Skin of body (tissue), 2 donors: ENCODE data around the gene KHK. TPM values are rescaled to one million over a fixed set of nuclear protein-coding genes. Genes with fewer than 3 reads are reported as not detected.
A peak's percentile ranks its signal among the peaks of the same experiment; 100 is the strongest.
"Not testable (repeated sequence)": the region's sequence is repeated elsewhere in the genome, so short reads cannot be mapped to it uniquely, and the experiment has no call there.

Source experiments
- DNase-seq: peaks from one replicate; lab custom pipeline; 2025; lab: John Stamatoyannopoulos, UW
- total RNA-seq: library from RNA; depleted of rRNA; stranded (reverse); fragments of >200 nt; gene quantifications from one replicate; pipeline ENCODE4 v1.2.3, GENCODE V29; 2014

The KHK gene
- total RNA-seq, 1 donor from 2014 or later = 1.7 TPM

DNA sequence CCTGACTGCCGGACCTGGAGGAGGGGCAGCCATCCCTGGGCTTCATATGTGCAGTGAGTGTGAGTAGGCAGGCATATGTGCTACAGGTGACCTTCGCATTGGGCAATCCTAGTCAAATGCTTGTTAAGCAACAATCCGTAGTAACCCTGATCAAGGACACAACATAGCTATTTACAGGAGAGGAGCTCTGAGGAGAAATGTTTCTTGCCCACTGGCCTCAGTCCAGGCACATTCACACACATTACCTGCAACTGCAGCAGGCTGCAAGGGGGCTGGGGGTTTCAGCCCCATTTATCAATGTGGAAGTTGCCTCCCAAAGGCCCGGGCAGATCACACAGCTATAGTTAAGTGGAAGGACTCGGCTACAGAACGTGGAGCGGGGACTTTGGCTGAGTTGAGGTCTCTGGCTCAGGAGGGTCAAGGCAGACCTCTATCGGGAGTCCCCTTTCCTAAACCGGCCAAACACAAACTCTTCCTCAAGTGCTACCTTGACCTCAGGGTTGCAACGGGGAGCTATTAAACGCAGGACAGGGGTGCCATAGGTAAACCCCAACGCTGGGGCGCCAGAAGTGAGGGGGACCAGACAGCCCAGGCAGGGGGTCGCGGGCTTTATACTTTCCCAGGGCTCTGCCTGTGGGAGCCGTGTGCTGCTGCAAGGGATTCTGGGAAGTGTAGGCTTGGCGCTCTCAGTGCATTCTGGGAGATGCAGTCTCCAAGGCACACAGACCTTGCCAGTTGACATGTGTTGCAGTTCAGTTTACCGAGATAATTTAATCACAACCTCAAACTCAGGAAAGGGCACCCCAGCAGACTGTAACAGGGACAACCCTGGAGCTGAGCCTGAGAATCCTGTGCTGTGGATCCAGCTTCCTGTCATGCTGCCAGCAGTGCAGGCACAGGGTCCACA, 9.4 kb downstream of the KHK start:
- peak; percentile 49 for DNase-seq

DNA sequence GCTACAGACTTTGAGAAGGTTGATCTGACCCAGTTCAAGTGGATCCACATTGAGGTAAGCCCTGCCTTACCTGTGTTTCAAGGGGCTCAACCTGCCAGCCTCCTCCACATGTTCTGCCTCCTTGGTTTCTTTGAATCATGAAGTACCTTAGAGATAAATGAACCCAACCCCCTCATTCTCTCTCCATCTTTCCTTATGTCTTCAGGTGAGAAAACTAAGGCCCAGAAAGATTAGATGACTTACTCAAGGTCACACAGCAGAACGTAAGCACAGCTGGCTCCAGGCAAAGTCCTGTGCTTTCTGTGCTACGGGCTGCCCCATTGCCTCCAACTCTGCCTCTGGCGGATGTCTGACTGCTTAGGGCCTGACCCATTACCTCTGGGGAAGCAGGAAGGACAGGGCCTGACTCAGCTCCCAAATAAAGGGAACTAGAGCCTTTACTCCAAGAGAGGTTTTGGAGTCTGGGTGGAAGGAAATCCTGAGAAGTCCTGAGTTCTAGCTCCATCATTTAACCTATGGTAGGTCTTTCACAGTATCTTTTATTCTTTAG, 10.3 kb downstream of the KHK start:
- no peak for DNase-seq

DNA sequence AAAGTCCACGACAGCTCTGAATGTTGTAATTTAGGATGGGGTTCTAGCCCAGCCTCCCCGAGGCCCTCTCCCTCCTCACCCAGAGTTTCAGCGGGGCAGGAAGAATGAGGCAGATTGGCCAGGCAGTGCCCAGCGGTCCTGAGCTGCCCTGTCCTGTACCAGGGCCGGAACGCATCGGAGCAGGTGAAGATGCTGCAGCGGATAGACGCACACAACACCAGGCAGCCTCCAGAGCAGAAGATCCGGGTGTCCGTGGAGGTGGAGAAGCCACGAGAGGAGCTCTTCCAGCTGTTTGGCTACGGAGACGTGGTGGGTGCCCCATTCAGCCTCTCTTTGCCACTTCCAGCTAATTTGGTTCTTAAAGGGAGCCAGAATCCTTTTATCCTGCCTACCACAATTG, 10.8 kb downstream of the KHK start:
- DNase-seq = no peak

DNA sequence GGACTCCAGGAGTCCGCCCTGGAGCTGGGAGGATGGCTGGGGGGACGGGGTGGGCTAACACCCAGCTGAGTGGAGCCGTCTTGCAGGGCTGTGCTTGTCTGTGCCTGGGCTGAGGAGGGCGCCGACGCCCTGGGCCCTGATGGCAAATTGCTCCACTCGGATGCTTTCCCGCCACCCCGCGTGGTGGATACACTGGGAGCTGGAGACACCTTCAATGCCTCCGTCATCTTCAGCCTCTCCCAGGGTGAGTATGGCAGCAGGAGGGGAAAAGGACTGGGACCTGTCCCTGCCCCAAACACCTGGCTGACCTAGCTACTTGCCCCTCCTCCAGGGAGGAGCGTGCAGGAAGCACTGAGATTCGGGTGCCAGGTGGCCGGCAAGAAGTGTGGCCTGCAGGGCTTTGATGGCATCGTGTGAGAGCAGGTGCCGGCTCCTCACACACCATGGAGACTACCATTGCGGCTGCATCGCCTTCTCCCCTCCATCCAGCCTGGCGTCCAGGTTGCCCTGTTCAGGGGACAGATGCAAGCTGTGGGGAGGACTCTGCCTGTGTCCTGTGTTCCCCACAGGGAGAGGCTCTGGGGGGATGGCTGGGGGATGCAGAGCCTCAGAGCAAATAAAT, 12.9 kb downstream of the KHK start:
- no peak for DNase-seq

DNA sequence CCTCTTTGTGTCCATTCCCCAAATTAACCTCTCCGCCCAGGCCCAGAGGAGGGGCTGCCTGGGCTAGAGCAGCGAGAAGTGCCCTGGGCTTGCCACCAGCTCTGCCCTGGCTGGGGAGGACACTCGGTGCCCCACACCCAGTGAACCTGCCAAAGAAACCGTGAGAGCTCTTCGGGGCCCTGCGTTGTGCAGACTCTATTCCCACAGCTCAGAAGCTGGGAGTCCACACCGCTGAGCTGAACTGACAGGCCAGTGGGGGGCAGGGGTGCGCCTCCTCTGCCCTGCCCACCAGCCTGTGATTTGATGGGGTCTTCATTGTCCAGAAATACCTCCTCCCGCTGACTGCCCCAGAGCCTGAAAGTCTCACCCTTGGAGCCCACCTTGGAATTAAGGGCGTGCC, 13.5 kb downstream of the KHK start:
- no peak for DNase-seq

DNA sequence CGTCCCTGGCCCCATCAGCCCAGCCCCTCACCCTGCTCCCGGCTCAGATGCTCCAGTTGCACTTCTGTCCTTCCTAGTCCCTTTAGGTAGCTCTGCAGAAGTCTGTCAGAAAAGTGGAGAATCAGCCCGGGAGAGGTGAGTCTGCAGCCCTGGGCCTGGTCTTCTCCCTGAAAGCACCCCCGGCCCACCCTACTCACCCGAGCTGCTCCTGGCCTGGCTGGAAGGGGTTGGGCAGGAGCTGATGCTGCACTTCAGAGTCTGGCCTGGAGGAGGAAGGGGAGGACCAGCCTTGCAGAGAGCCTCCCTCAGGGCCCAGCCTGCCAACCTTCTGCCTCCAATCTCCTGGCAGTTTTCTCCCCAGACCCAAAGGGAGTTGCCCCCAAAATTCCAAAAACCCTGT, 15.8 kb downstream of the KHK start:
- no peak for DNase-seq

DNA sequence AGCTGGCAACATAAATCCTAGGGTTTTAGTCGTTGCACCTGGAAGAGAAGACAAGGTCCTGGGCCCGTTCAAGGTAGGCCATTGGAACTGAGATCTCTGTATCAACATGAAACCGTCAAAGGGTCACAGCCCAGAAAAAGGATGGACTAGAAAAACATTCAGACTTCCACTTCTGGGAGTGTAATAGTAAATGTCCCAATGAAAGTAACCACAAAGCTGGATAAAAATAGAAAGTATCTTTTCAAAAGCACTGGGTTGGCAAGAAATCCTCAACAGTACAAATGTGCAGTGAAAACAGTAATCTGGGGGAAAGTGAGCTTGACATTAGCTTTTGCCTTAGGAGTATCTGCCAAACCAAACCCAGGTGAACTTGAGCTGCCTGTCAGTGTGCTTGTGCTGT, 19.4 kb downstream of the KHK start:
- no peak for DNase-seq

DNA sequence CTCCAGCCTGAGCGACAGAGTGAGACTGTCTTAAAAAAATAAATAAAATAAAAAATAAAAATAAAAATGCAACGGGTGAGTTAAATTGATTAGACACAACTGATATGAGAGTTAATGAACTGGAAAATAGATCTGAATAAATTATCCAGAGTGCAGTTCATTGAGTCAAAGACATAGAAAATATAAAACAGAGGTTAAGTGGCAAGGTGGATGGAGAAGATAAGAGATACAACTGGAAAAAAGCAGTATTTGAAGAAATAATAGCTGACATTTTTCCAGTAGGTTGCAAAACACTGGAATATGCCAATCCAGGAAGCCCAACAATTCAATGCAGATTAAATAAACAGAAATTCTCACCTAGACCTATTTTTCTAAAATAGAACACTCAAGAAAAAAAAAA, 21.6 kb downstream of the KHK start:
- DNase-seq = no peak

DNA sequence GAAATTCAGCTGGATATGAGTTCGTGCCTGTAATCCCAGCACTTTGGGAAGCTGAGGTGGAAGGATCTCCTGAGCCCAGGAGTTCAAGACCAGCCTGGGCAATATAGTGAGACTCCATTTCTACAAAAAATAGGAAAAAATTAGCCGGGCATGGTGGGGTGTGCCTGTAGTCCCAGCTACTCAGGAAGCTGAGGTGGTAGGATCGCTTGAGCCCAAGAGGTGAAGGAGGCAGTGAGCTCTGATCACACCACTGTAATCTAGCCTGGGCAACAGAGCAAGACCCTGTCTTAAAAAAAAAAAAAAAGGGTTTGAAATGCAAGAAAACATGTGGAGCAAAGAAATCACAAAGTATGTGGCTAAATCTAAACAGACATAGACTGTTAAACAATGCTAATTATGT, 22.5 kb downstream of the KHK start:
- no peak for DNase-seq

DNA sequence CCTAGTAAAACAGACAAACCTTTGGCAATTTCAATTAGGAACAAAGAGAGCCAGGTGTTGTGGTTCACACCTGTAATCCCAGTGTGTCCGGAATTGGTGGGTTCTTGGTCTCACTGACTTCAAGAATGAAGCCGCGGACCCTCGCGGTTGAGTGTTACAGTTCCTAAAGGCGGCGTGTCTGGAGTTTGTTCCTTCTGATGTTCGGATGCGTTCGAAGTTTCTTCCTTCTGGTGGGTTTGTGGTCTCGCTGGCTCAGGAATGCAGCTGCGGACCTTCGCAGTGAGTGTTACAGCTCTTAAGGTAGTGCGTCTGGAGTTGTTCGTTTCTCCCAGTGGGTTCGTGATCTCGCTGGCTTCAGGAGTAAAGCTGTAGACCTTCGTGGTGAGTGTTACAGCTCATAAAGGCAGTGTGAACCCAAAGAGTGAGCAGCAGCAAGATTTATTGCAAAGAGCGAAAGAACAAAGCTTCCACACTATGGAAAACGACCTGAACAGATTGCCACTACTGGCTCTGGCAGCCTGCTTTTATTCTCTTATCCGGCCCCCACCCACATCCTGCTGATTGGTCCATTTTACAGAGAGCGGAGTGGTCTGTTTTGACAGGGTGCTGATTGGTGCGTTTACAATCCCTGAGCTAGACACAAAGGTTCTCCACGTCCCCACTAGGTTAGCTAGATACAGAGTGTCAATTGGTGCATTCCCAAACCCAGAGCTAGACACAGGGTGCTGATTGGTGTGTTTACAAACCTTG, 24.2 kb downstream of the KHK start:
- not testable (repeated sequence) for DNase-seq

DNA sequence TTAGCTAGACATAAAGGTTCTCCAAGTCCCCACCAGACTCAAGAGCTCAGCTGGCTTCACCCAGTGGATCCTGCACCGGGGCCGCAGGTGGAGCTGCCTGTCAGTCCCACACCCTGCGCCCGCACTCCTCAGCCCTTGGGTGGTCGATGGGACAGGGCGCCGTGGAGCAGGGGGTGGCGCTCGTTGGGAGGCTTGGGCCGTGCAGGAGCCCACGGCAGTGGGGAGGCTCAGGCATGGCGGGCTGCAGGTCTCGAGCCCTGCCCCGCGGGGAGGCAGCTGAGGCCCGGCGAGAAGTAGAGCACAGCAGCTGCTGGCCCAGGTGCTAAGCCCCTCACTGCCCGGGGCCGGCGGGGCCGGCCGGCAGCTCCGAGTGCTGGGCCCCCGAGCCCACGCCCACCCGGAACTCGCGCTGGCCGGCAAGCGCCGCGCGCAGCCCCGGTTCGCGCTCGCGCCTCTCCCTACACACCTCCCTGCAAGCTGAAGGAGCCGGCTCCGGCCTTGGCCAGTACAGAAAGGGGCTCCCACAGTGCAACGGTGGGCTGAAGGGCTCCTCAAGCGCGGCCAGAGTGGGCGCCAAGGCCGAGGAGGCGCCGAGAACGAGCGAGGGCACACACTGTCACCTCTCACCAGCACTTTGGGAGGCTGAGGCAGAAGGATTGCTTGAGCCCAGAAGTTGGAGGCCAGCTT, 25.0 kb downstream of the KHK start:
- not testable (repeated sequence) for DNase-seq

DNA sequence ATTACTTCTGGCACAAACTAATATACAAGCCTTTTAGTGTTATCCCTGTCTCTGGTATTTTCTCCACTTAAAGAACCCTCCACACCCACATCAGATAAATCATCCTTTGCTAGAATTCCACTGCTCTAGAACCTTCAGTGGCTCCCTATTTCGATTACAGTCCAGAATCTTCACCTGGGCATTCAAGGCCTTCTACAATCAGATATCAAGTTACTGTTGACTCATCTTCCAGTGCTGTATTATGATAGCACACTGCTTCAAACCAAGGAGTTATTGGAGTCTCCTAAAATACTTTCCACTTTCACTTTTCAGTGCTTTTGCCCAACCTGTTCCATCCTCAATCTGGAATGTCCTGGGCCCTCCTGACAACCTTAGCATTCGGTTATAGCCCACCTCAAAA, 28.9 kb downstream of the KHK start:
- DNase-seq = no peak

DNA sequence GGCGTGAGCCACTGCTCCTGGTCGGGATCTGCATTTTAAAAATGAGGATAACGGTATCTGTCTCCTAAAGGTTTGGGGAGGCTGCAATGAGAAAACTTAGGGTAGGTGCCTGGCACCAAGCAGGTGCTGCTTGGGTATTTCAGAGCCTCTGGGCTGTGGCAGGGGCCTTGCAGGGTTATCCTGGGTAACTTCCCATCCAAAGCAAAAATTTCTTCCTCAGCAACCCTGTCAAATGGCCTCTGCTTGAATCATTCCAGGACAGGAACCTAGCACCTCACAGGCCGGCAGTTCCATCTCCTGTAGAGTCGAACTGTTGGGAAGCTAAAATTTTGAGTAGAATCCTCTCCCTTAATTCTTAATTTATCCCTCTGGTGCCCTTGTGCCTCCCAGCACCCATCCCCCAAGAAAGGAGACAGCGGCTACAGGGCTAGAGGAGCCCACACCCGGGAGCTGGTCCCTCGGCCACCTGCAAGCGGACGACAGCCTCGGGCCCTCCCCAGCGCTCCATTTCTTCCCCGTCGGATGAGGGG, 31.5 kb downstream of the KHK start:
- DNase-seq = no peak

DNA sequence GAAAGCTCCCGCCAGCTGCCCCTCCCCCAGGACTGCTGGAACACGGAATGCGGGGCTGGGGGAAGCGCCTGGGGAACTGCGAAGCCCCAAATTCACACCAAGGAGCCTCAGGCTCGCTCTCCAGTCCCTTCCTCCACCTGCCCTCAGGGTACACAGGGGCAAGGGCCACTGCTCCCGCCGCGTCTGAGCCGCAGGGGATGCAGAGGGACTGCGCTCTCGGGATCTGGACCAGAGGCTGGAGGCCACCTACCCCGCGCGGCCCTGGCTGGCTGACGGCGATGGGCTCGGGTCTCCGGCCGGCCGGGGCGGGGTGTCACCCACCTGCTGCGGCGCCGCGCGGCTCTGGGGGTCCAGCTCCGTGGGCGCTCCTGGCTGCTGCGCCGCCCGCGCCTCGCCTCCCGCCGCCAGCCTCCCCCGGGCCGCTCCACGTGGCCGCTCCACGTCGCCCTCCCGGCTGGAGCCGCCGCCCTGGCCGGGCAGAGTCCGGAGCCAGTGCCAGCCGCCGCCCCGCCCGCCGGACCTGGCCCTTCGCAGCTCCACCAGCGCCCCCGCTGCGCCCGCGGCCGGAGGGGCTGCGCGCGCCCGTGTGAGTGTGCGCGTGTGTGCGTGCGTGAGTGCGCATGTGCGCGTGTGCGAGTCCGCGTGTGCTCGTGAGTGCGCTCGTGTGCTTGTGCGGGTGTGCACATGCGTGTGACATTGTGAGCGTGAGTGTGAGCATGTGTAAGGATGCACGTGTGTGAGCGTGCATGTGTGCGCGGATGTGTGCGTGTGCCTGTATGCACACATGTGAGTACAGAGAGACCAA, 32.2 kb downstream of the KHK start, which contains the start of gene CGREF1:
Gene CGREF1 (minus strand): TSS at position 604 of the 805 bp plus-strand sequence. CDS start 14,762 bp downstream, outside the sequence.
- peak; percentile 50 for DNase-seq

DNA sequence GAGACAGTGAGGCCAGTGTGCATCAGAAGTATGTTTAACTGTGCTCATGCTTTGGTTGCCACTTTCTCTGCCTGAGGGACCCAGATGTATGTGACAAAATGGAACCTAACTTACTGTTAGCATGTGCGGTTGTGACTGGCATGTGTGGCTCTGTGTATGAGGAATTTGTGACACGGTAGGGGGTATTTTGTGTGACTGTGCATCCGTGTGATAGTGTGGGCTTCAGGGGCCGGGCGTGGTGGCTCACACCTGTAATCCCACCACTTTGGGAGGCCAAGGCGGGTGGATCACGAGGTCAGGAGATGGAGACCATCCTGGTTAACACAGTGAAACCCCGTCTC, 32.7 kb downstream of the KHK start:
- not testable (repeated sequence) for DNase-seq

DNA sequence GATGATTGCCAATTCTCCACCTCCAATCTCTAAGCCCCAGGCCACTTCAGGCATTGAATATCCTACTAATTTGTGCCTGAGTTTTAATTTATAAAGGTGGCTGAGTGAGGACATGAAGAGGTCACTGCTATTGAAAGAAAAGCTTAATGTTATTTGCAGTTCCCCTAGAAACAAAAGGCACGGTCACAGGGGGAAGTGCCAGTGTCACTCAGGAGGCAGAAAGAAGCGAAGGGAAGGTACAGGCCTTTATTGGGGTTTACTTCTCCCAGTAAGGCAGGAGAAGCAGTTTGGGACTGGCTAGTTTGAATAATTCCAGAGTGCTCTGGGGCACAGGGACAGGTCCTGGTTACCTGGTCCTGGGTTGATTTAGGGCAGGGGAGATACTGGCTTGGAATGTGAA, 35.3 kb downstream of the KHK start:
- no peak for DNase-seq

DNA sequence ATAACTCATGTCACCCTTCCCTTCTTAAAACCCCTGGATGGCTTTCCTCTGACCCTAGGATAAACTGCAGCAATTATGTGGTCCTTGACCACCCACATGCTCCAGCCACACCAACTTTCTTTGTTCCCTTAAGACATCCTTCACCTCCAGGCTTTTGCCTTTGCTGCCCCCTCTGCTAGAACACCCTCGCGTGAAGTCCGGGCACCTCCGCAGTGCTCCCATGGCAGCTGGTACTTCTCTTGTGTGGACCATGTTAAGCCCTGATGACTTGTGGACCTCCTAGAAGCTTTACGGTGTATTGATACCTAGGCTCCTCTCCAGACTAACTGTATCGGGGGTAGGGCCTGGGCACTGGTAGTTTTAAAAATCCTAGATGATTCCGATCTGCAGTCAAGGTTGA, 36.2 kb downstream of the KHK start:
- no peak for DNase-seq

DNA sequence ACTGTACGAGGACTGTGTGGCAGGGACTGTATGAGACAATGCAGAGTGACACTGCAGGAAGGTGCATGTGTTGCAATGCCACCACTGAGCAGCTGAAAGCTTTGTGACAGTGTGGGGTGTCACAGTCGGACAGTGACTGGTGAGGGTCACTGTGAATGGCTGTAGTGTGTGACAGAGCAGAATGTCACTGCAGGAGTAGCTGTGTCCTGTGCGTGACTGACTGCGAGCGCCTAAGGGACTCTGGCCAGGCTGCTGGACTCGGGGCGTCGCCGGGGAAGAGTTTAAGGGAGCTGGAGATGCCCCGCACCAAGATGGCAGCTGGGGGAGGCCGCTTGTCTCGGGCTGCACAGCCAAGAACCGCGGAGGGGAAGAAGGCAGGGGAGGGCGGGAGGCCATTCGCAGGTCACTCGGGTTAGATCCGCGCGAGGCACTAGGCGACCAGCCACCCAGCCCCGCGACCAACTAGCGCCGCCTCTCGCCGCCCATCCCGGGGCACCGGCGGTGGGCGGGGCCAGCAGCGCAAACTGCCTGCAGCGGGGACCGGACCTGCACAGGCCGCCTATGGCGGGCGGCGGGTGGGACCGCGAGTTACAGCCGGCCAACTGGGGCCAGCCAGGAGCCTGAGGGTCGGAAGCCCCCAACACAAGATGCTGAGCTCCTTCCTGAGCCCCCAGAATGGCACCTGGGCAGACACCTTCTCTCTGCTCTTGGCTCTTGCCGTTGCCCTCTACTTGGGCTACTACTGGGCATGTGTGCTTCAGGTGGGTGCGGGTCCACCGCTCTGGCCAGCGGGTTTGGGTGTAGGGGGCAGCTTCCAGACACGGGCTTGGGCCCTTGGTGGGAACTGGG, 37.0 kb downstream of the KHK start, which contains the start of gene ABHD1:
Gene ABHD1 (plus strand): TSS at position 514 of the 849 bp plus-strand sequence. CDS start 134 bp downstream, at position 648.
- no peak for DNase-seq

DNA sequence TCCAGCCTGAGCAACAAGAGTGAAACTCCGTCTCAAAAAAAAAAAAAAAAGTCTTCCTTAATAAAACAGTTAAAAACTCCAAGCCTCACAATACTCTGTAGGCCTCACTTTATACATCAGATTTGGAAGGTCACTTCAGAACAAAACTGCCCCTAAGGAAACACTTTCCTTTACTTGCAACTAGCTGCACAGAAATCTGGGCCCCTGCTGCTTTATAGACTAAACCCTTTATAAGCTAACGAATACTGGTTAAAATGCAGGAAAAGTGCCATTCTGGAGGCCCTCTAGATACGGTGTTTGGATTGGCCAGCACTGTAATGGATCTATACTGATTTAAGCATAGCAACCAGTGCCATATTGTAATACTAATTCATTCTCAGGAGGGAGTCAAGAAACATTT, 38.5 kb downstream of the KHK start:
- DNase-seq = no peak
